SK-N-MC (cell line): ENCODE measurements around the gene NDUFA6.

Source experiments
- EZH2 ChIP-seq: fragments of 200-600 bp; sonication (generic); IDR thresholded peaks from one replicate; pipeline ENCODE4 v1.6.1; 2017; ENCODE audit warnings: antibody characterized with exemption
- POLR2AphosphoS5 ChIP-seq: IDR thresholded peaks from 2 replicates; pipeline ENCODE4 v1.6.1; 2012; ENCODE audit warnings: mild to moderate bottlenecking, low read depth, low read length, borderline replicate concordance

- TF ChIP-seq POLR2AphosphoS5 (no peak), EZH2 (no peak)
These were observed 51.3 kb downstream of the NDUFA6 start for GRCh38 chr22:42039271-42039670.
